Upper lobe of right lung (tissue), 1 donor: ENCODE results near the gene ASB2. TPM values are rescaled to one million over a fixed set of nuclear protein-coding genes. Genes with fewer than 3 reads are reported as not detected.

ENCODE experiments used
- ATAC-seq: fragments of 200-7000 bp; cut with Tn5 transposase; one replicate; pipeline ENCODE4 v1.9.1; 2020; ENCODE audit warnings: mild to moderate bottlenecking, moderate library complexity
- DNase-seq: peaks from one replicate; pipeline ENCODE4 v3.0.0-alpha.2; 2020
- H3K27ac ChIP-seq: fragments of 200-600 bp; one replicate; pipeline ENCODE4 v1.8.0; 2022
- H3K27me3 ChIP-seq: fragments of 200-600 bp; one replicate; pipeline ENCODE4 v1.8.0; 2022; ENCODE audit warnings: mild to moderate bottlenecking
- H3K36me3 ChIP-seq: fragments of 200-600 bp; one replicate; pipeline ENCODE4 v1.8.0; 2022
- H3K4me1 ChIP-seq: fragments of 200-600 bp; one replicate; pipeline ENCODE4 v1.8.0; 2022
- H3K4me3 ChIP-seq: fragments of 200-600 bp; one replicate; pipeline ENCODE4 v1.8.0; 2022; ENCODE audit warnings: mild to moderate bottlenecking
- H3K9me3 ChIP-seq: fragments of 200-600 bp; one replicate; pipeline ENCODE4 v1.8.0; 2022
- intact Hi-C: fragments of 100-400 bp; cut with DNase I; formaldehyde crosslinking; loops from one replicate; pipeline ENCODE4 v1.11.0; 2022
- total RNA-seq: library from RNA; stranded (reverse); fragmentation: NEBNext Ultra II Directional; extraction: Animal tissue kit (Norgen Biotek cat#: 25700); gene quantifications from one replicate; pipeline ENCODE4 v1.2.1, GENCODE V29; 2021
- TF ChIP-seq, protein P1 (sequence below): fragments of 200-600 bp; IDR thresholded peaks from one replicate; pipeline ENCODE4 v1.8.0; 2022; ENCODE audit warnings: antibody characterized with exemption
- donor health status: DM: no; HTN: yes; CAD: no; lungs with severe emphysema.

ASB2 gene
- total RNA-seq, 1 donor from 2014 or later = 3.2 TPM

DNA sequence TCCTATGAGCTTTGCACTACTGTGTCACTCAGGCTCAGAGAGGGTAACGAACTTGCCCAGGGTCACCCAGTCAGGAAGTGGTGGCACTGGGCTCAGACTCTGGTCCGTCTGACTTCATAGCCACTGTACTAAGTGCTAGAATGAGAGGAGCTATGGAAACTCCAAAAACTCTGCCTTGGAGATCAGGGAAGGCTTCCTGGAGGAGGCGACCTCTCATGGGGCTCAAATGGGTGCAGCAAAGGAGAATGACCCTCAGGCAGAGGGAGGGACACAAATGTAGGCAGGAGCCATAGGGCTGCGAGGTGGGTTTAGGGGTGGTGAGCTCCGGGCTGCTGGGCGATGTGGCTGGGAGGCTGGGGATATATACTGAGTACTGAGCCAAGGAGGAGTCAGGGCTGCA is 23.9 kb upstream of the ASB2 start:
- intact Hi-C loops = no loop called here
- TF ChIP-seq, protein P1, sequence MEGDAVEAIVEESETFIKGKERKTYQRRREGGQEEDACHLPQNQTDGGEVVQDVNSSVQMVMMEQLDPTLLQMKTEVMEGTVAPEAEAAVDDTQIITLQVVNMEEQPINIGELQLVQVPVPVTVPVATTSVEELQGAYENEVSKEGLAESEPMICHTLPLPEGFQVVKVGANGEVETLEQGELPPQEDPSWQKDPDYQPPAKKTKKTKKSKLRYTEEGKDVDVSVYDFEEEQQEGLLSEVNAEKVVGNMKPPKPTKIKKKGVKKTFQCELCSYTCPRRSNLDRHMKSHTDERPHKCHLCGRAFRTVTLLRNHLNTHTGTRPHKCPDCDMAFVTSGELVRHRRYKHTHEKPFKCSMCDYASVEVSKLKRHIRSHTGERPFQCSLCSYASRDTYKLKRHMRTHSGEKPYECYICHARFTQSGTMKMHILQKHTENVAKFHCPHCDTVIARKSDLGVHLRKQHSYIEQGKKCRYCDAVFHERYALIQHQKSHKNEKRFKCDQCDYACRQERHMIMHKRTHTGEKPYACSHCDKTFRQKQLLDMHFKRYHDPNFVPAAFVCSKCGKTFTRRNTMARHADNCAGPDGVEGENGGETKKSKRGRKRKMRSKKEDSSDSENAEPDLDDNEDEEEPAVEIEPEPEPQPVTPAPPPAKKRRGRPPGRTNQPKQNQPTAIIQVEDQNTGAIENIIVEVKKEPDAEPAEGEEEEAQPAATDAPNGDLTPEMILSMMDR = no peak

DNA sequence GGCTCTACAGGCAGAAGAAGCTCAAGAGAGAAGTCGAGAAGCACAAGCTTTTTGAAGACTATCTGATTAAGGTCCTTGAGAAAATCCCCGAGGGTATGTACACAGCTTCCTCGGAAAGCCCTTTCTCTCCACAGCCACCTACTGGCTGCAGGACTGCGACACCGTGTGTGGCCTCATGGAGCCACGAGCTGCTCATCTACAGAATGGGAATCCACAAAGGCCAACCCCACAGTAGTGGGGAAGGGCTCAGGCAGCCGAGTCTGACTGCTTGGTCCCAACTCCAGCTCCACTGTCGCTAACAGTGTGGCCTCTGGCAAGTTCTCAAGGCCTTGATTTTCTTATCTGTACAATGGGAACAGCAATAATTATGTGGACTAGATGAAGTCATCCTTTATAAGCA is 23.2 kb upstream of the ASB2 start:
- Histone ChIP-seq H3K4me1 (no peaks in the 10 kb centered on the region), H3K27ac (no peak overlapping the region), H3K9me3 (no peaks in the 10 kb centered on the region), H3K4me3 (no peak overlapping the region), H3K27me3 (no peaks in the 10 kb centered on the region), H3K36me3 (no peaks in the 10 kb centered on the region)
- DNase-seq = no peak
- TF ChIP-seq, protein P1 = no peak
- no peak for ATAC-seq
- intact Hi-C loops = no loop called here

More for the DNA sequence above, 23.9 kb upstream of the ASB2 start:
- Histone ChIP-seq H3K4me3 (no peak overlapping the region), H3K4me1 (no peaks in the 10 kb centered on the region), H3K27ac (no peak overlapping the region), H3K27me3 (no peaks in the 10 kb centered on the region), H3K36me3 (no peaks in the 10 kb centered on the region), H3K9me3 (no peaks in the 10 kb centered on the region)
- no peak for ATAC-seq
- DNase-seq = no peak

DNA sequence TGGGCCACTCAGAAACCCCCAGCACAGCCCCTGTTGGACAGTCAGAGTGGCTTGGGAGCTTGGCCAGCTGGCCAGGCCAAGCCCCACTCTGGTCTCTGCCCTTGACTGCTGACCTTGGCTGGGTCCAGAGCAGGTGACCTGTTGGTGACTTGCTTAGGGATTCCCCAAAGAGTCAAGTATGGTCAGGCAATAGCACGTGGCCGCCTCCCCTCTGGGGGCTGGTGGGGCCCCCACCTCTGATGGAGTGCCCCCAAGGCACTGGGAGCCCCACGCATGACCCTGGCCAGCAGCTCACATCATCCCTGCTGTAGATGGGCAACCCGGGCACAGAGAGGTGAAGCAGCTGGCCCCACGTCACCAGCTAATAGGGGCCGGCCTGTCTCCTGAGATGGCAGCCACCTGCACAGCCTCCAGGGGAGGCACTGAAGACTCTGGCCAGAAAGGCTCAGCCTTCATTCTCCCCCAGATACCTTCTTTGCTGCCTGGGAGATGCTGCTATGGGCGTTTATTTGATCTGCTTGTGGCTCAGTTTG is 22.6 kb upstream of the ASB2 start:
- Histone ChIP-seq H3K4me1 (no peaks in the 10 kb centered on the region), H3K9me3 (no peaks in the 10 kb centered on the region), H3K4me3 (no peak overlapping the region), H3K27ac (no peak overlapping the region), H3K36me3 (no peaks in the 10 kb centered on the region), H3K27me3 (no peaks in the 10 kb centered on the region)
- DNase-seq = no peak
- TF ChIP-seq, protein P1 = no peak
- no peak for ATAC-seq
- intact Hi-C loops = no loop called here

DNA sequence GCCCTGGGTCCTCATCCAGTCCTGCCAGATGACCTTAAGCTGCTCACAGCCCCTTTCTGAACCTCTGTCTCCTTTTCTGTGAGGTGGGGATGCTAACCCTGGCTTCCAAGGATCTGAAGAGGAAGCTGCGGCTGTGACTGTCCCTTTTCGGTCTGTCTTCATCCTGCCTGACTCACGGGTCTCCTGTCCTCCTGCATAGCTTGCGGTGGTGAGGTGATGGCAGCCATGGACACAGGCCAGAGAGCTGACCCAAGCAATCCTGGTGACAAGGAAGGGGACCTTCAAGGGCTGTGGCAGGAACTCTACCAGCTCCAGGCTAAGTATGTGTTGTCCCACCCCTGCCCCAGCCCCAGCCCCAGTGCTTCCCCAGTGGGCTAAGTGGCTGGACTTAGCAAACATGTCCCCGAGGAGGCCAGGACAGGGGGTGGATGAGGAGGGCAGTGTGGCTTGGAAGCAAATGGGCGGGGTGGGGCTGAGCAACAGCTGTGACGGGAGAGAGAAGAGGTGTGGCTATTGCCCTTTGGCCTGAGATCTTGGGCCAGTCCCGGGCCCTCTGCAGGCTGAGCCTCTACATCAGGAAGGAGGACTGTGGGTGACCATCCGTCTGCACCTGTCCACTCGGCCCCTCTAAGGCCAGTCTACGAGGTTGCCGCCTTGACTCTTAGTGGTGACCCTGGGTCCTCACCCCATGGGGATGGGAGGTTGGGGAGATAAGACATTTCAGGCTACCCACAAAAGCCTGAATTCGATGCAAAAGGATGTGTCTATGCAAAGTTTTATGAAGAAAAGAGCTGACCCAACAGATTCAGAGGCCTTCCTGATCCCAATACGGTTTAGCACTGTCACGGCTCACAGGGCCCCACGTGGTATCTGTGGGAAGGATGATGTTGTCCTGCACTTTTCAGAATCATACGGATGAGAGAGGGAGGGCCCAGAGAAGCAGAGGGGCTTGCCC is 21.8 kb upstream of the ASB2 start:
- Histone ChIP-seq H3K9me3 (no peaks in the 10 kb centered on the region), H3K36me3 (no peaks in the 10 kb centered on the region), H3K27ac (no peak overlapping the region), H3K4me1 (no peaks in the 10 kb centered on the region), H3K4me3 (no peak overlapping the region), H3K27me3 (no peaks in the 10 kb centered on the region)
- intact Hi-C loops = no loop called here
- TF ChIP-seq, protein P1 = no peak
- DNase-seq (no peak), ATAC-seq (no peak)

DNA sequence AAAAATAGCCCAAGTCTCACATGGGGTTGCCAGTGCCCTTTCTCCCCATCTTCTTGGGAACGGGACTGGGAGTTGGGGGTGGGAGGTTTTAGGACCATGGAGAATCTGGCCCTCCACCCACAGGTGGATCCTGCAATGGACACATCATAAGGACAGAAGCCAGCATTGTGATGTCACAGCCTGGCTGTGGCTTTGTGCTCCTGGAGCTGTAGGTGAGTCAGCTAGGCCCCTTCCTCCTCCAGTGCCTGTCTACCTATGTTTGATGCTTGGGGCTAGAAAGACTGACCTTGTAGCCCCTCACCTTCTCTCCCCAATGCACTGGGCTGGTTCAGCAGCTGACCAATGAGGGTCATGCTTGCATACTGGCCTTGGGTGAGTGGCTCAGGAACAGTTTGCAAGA is 20.7 kb upstream of the ASB2 start, which contains the start of gene CCDC197:
TSS of gene CCDC197 (plus strand) at position 220 of the 400 bp plus-strand sequence. CDS start 831 bp downstream, outside the sequence.
- Histone ChIP-seq H3K4me1 (no peaks in the 10 kb centered on the region), H3K27ac (no peak within 1 kb of the TSS), H3K36me3 (no peaks in the 10 kb centered on the region), H3K9me3 (no peaks in the 10 kb centered on the region), H3K4me3 (no peak within 1 kb of the TSS), H3K27me3 (no peaks in the 10 kb centered on the region)
- intact Hi-C loops = no loop called here
- no peak for ATAC-seq
- DNase-seq = no peak
- TF ChIP-seq, protein P1 = no peak
